Skeletal muscle satellite cell (primary cell): ENCODE results near the gene CCDC28B.
A peak's percentile ranks its signal among the peaks of the same experiment; 100 is the strongest.

Source experiments
- H3K27me3 ChIP-seq: 2 replicates; pipeline ENCODE4 v1.7.0; 2013; ENCODE audit warnings: low read length; ENCODE audit not compliant: control insufficient read depth, insufficient read depth
- H3K36me3 ChIP-seq: 2 replicates; pipeline ENCODE4 v1.7.0; 2013; ENCODE audit warnings: mild to moderate bottlenecking, control low read depth, low read length; ENCODE audit not compliant: insufficient read depth
- H3K4me1 ChIP-seq: 2 replicates; pipeline ENCODE4 v1.7.0; 2013; ENCODE audit warnings: low read length; ENCODE audit not compliant: control insufficient read depth, insufficient read depth
- H3K4me2 ChIP-seq: 2 replicates; pipeline ENCODE4 v1.7.0; 2013; ENCODE audit warnings: mild to moderate bottlenecking, low read length
- H3K4me3 ChIP-seq: 2 replicates; pipeline ENCODE4 v1.7.0; 2013; ENCODE audit warnings: low read length
- H3K9ac ChIP-seq: 2 replicates; pipeline ENCODE4 v1.7.0; 2013; ENCODE audit warnings: mild to moderate bottlenecking, low read depth, low read length, moderate library complexity
- H3K9me3 ChIP-seq: replicated peaks from 2 replicates; pipeline ENCODE4 v1.7.0; 2013; ENCODE audit warnings: mild to moderate bottlenecking, control low read depth, low read length

CCDC28B gene

DNA sequence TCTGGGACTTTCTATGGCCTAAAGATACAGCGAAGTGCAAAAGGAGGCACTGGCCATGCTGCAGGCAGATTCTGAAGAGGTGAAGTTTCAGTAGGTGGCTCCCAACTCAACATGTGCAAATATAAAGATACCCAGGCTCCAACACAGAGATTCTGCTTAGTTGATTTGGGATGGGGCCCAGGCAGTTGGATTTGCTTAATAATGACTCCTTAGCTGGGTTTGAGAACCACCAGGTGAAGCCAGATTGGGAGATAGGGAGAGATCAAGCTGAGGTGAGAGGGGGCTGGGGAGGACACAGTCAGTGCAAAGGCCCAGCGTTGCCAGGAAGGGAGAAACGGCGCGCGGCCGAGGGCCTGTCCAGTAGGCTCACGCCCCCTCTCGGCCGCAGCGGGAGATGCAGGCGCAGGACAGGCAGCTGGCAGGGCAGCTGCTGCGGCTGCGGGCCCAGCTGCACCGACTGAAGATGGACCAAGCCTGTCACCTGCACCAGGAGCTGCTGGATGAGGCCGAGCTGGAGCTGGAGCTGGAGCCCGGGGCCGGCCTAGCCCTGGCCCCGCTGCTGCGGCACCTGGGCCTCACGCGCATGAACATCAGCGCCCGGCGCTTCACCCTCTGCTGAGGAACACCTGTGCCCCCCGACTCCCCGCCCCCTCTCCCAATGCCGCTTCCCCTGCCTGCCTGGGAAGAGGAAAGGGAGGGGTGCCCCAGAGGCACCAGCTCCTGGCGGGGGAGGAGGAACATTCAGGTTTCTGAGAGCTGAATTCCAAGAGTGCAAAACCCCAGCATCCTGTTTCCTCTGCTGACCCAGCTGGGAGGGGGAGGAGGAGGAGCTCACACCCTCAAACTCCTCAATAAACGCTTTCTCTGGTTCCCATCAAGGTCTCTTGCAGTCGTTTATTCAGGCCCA, 47.8 kb downstream of the CCDC28B start:
- Histone ChIP-seq H3K36me3 (no peaks in the 10 kb centered on the region), H3K9me3 (no peaks in the 10 kb centered on the region), H3K27me3 (peaks cover 6% of the 10 kb centered on the region), H3K4me1 (peaks cover 16% of the 10 kb centered on the region), H3K9ac (no peak overlapping the region), H3K4me3 (no peak overlapping the region), H3K4me2 (peak overlapping the region; percentile 60)

DNA sequence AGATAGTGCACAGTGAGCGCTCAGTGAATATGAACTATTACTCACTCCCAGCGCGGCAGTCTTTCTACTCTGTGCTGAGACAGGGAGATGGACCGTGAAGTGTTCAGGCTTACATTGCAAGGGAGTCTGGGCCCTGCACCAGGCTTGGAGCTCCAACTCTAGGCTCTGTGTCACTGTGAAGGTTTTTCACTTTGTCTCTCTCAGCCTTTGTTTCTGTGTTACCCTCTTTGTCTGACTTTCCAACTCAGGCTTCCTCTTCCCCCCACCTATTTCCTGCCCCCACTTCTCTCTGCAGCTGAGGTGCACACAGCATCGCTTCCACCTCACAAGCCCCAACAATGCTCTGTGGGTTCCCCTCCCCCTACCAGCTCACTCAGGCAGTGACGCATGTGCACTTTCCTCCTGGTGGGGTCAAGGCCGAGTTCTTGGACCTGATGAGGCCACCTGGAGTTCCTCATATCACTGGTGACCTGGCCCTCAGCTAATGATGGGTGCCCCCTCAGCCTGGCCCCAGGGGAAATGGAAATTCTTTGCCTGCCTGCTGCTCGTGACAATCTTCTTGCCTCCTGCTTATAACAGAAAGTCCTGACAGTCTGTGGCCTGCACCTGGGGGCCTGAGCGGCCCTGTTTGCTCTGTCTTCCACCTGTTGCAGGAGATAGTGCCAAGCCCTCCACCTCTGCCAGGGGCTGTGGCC, 49.6 kb downstream of the CCDC28B start:
- no peak overlapping the region for H3K4me3 ChIP-seq
- H3K36me3 ChIP-seq: no peaks in the 10 kb centered on the region
- peaks cover 6% of the 10 kb centered on the region for H3K27me3 ChIP-seq
- no peaks in the 10 kb centered on the region for H3K9me3 ChIP-seq
- no peak overlapping the region for H3K9ac ChIP-seq
- no peak overlapping the region for H3K4me2 ChIP-seq
- H3K4me1 ChIP-seq: peaks cover 16% of the 10 kb centered on the region

GRCh38 chr1:32250893-32251716, 50.7 kb downstream of the CCDC28B start, which contains the start of gene LCK:
Gene LCK, plus strand, starts transcription at chr1:32251265. Its CDS starts 23,065 bp downstream, at chr1:32274330.
- H3K4me3 ChIP-seq: no peak within 1 kb of the TSS
- H3K36me3 ChIP-seq: no peaks in the 10 kb centered on the region
- H3K4me2 ChIP-seq: no peak within 1 kb of the TSS
- no peaks in the 10 kb centered on the region for H3K9me3 ChIP-seq
- H3K9ac ChIP-seq: no peak within 1 kb of the TSS
- H3K4me1 ChIP-seq: peaks cover 16% of the 10 kb centered on the region
- peaks cover 6% of the 10 kb centered on the region for H3K27me3 ChIP-seq
